ENCODE results near the gene MUC5B.

Gene MUC5B

GRCh38 chr11:1288426-1289151 is 65.7 kb downstream of the MUC5B start:
- DNase-seq (ENCODE audit: low read depth, low spot score) = no peak
- H3K4me3 ChIP-seq (ENCODE audit: low read length) = no peak overlapping the region

- no peak overlapping the region for H3K4me3 ChIP-seq (ENCODE audit: low read length)
- DNase-seq (ENCODE audit: low read depth, low spot score) = no peak
Observed at GRCh38 chr11:1289211-1289935, 66.5 kb downstream of the MUC5B start.

GRCh38 chr11:1290052-1291040 is 67.5 kb downstream of the MUC5B start:
- DNase-seq (ENCODE audit: low read depth, low spot score) = no peak
- no peak overlapping the region for H3K4me3 ChIP-seq (ENCODE audit: low read length)

DNA sequence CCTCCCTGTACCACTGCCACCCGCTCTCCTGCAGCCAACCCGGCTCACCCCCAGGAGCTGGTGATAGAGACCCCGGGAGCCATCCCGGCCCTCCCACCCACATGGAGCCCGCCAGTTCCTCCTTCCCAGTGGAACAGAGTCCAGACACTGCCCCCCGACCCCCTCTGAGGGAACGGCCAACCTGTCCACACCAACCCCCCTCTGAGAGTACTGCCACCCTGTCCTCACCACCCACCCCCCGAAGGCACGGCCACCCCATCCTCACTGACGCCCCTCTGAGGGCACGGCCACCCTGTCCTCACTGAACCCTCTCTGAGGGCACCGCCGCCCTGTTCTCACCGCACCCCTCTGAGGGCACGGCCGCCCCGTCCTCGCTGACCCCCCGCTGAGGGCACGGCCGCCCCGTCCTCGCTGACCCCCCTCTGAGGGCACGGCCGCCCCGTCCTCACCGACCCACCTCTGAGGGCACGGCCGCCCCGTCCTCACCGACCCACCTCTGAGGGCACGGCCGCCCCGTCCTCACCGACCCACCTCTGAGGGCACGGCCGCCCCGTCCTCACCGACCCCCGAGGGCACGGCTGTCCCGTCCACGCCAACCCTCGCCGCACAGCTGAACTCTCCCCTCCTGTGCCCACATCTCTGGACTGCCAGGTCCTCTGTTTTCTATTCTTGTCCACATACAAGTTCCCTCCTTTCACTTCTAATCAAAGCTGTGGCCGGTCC is 68.6 kb downstream of the MUC5B start:
- H3K4me3 ChIP-seq (ENCODE audit: low read length) = no peak overlapping the region
- DNase-seq (ENCODE audit: low read depth, low spot score) = no peak

GRCh38 chr11:1292018-1292643 is 69.3 kb downstream of the MUC5B start:
- H3K4me3 ChIP-seq (ENCODE audit: low read length) = no peak overlapping the region
- no peak for DNase-seq (ENCODE audit: low read depth, low spot score)

DNA sequence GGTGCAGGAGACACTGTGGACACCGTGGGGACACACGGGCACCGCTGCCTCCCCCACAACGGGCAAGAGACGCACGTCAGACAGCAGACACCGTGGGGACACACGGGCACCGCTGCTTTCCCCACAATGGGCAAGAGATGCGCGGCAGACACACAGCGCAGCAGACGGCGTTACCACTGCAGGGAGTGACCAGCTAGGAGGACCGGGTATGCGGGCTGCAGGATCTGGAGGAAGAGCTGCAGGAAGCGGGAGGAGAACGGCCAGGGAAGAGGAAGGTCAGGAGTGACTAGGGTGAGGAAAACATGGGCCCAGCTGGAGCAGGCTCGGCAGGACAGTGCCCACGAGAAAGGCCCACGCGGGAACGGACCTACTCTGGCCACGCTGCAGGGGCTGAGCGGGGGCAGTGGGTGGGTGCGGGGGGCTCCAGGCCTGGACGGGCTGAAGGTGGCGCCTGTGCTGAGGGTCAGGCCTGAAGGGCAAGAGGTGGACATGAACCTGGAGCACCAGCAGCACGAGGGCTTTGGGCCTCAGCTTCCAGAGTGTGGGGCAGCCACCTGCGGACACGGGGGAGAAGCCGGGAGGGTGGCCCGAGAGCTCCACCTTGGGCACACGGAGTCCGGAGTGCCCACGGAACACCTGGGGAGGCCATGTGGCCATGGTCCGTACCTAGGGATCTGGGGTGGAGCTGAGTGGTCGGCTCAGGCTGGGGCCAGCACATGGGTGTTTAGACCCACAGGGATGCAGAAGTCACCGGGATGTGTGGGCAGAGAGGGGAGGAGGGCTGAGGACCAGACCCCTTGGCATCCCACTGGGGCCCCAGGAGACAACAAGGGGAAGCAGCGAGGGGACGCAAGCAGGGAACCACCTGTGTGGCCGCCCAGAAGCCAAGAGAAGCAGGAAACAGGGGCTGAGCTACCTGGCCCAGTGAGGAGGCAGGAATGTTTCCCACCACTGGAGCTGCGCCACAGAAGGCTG is 70.1 kb downstream of the MUC5B start:
- DNase-seq (ENCODE audit: low read depth, low spot score) = no peak
- H3K4me3 ChIP-seq (ENCODE audit: low read length) = no peak overlapping the region

DNA sequence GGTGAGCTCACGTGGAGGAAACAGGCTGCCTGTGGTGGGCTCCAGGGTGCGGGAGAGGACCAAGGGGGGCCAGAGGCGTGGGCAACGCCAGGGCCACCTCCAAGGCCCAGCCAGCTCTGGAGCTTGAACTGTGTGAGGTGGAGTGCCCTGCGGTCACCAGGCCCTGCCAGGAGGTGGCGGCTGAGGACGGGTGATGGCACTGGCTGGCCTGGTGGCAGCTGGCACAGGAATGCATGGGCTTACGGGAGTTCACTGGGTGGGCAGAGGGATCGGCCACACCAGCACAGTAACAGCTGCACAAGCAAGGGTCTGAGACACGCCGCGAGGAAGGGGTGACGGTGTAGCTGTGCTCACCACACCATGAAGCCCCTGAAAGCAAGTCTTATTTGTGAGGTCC is 70.8 kb downstream of the MUC5B start:
- DNase-seq (ENCODE audit: low read depth, low spot score) = no peak
- H3K4me3 ChIP-seq (ENCODE audit: low read length) = no peak overlapping the region

DNA sequence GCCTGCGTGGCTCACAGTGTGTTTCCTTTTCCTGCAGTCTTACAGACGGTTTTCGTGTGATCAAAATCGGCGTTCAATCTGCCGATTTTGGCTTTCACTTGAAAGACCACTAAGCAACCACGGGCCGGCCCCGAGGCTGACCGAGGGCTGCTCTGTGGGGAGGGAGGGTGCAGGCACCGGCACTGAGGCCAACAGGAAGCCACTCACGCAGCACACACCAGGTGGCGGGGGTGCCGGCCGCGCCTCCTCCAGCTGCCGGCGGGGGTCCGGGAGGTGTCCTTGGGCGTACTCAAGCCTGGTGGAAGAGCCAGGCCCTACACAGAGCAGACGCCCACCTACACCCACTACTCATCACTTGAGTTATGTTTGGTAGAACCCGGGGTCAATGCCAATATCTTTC is 72.2 kb downstream of the MUC5B start:
- no peak overlapping the region for H3K4me3 ChIP-seq (ENCODE audit: low read length)
- no peak for DNase-seq (ENCODE audit: low read depth, low spot score)

- no peak overlapping the region for H3K4me3 ChIP-seq (ENCODE audit: low read length)
Observed at GRCh38 chr11:1295591-1295990, 72.7 kb downstream of the MUC5B start.

DNA sequence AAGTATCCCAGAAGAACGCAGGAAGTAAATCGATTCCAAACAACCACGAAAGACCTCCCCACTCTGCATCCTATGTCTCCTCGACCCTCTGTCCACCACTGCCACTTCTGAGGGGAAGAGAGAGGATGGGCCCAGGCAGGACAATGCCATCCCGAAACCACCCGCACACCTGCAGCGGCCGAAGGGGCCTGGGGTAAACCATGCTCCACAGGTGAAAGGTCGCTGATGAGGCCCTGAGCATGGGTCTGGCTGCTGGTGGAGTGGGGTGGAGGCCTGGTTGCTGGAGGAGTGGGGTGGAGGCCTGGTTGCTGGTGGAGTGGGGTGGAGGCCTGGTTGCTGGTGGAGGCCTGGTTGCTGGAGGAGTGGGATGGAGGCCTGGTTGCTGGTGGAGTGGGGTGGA is 73.4 kb downstream of the MUC5B start:
- H3K4me3 ChIP-seq (ENCODE audit: low read length) = no peak overlapping the region
- no peak for DNase-seq (ENCODE audit: low read depth, low spot score)

More at GRCh38 chr11:1295591-1295990, 72.7 kb downstream of the MUC5B start:
- DNase-seq (ENCODE audit: low read depth, low spot score) = no peak

GRCh38 chr11:1297011-1297575 is 74.2 kb downstream of the MUC5B start:
- no peak overlapping the region for H3K4me3 ChIP-seq (ENCODE audit: low read length)
- no peak for DNase-seq (ENCODE audit: low read depth, low spot score)

DNA sequence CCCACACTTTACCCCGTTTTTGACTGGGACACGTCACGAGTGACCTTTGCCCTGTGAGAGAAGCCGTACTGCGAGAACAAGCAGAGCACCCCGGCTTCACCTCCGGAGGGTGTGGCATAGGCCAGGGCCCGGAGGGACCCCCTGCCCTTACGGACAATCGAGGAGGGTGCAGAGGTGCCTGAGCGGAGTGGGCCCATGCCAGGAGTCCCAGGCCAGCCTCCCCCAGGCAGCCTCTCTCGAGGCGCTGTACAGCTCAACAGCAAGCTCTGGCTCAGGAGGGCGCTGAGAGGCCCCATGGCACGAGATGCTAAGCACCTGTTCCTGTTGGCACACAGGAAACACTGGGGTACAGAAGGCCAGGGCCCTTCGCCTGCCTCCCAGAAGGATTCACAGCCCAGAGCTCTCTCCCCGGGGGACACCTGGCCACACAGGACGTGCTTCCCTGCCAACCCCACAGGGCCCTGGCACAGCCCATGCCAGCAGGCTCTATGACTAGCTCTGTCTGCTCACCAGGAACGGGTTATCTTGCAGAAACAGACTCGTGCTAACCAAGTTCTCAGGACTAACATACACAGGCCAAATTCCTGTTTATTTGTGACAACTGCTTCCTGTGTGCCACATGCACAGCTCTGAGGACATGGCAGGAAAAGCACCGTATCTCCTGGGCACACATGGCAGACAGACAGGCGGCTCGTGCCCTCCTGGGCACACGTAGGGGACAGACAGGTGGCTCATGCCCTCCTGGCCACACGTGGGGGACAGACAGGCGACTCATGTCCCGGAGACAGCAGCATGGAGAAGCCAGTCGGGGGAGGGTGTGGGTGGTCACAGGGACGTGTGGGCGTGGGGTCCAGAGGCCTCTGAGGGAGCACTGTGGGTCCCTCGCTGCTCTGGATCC is 75.0 kb downstream of the MUC5B start:
- H3K4me3 ChIP-seq (ENCODE audit: low read length) = no peak overlapping the region
- DNase-seq (ENCODE audit: low read depth, low spot score) = no peak

DNA sequence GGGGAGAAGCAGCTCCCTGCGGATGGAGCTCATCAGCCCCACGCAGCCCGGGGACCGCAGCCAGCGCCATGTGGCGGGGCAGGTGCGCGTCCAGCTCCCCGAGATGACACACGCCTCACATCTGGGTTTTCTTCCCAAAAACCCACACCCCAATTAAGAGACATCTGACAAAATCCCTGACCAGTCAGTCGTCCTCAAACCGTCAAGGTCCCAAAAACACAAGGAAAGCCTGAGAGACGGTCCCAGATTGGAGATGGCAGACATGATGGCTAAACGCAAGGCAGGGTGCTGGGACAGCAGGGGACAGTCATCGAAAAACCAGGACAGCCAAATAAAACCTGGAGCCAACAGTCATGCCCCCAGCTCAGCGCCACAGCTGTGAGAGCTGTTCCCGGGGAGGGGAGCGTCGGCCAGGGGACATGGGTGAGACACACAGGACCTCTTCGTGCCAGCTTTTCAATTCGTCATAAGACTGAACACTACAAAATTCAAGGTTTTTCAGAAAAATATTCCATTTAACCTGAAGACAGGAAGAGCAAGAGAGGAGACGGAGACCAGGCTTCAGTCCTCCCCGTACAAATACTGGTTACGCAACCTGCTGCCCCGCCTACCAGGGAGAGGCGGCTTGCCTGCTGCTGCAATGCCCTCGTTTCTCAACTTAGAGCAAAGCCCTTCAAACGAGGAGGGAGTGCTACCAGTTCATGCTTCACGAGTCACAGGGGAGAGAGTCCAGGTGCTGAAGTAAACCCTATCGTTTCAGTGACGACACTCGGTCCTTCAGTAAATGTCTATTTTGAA is 76.0 kb downstream of the MUC5B start:
- no peak for DNase-seq (ENCODE audit: low read depth, low spot score)
- no peak overlapping the region for H3K4me3 ChIP-seq (ENCODE audit: low read length)

DNA sequence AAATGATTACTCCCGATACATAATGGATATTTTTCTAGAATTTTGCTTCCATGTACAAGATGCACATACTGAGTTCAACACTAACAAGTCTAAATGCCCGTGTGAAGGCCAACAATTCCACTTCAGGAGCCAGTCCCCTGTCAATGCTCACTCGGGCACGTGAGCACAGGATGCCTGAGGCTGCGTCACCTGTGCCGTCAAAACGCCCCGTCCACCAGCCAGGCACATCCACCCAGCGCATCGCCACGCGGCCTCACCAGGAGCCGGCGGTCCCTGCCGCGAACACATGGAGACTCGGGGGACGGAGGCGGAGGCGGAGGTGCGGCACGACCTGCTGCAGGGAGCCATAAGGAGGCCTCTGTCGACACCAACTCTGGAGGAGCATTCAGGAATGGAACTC is 76.8 kb downstream of the MUC5B start:
- no peak overlapping the region for H3K4me3 ChIP-seq (ENCODE audit: low read length)
- DNase-seq (ENCODE audit: low read depth, low spot score) = no peak

DNA sequence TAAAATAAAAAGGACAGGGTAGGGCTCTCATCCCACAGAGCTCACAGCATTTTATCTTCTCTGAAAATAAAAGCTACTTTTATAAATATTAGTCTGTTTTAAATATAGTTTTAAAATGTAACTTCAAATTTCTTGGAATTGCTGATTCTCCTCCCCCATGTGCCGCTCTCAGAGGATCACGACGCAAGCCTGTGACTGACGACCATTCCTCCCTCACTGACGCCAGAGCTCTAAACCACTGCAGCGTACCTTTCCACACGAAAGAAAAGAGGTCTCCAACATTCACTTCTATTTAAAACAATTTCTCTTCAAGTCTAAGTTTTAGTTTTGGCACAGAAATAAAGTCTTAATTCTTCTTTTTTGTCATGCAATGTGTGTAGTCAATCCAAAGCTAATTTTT is 77.3 kb downstream of the MUC5B start:
- H3K4me3 ChIP-seq (ENCODE audit: low read length) = no peak overlapping the region
- DNase-seq (ENCODE audit: low read depth, low spot score) = no peak

All from Jurkat, Clone E6-1 (cell line).